Thyroid gland (tissue), 4 donors: Measurements from ENCODE around the gene DALRD3. TPM values are rescaled to one million over a fixed set of nuclear protein-coding genes. Genes with fewer than 3 reads are reported as not detected.
A peak's percentile ranks its signal among the peaks of the same experiment; 100 is the strongest.

Experiments used
- DNase-seq, 2 donors: peaks; one replicate each; pipeline ENCODE4 v3.0.0-alpha.2; 2019
- H3K27ac ChIP-seq, 3 donors: fragments of 200-600 bp; sonication (generic); 1 replicate in 2 of 3; 2 replicates in 1 of 3; pipeline ENCODE4 v1.5.1; 2016 to 2019; ENCODE audit warnings: mild to moderate bottlenecking in 1 of 3, moderate library complexity in 1 of 3
- H3K27me3 ChIP-seq: fragments of 200-600 bp; sonication (generic); one replicate; pipeline ENCODE4 v1.5.1; 2019
- H3K36me3 ChIP-seq, 2 donors: fragments of 200-600 bp; sonication (generic); one replicate each; pipeline ENCODE4 v1.5.1; 2016 to 2019
- H3K4me1 ChIP-seq, 2 donors: fragments of 200-600 bp; sonication (generic); one replicate each; pipeline ENCODE4 v1.5.1; 2017 to 2019
- H3K4me3 ChIP-seq, 3 donors: fragments of 200-600 bp; sonication (generic); replicated peaks in 1 of 3; 1 replicate in 2 of 3; 2 replicates in 1 of 3; pipeline ENCODE4 v1.5.1; 2016; ENCODE audit warnings: mild to moderate bottlenecking in 1 of 3
- H3K9me3 ChIP-seq: fragments of 200-600 bp; sonication (generic); one replicate; pipeline ENCODE4 v1.5.1; 2017
- POLR2A ChIP-seq, 2 donors: fragments of 450-650 bp; IDR thresholded peaks; one replicate each; pipeline ENCODE4 v1.6.1; 2017; ENCODE audit warnings: antibody characterized with exemption in 2 of 2, mild to moderate bottlenecking in 2 of 2, moderate library complexity in 1 of 2
- WGBS, 2 donors: methylation state at CpG; one replicate each; pipeline ENCODE4 v1.1.5; 2017; 5-methylcytosine and 5-hydroxymethylcytosine counted together
- intact Hi-C: fragments of 100-400 bp; cut with DNase I; formaldehyde crosslinking; loops from one replicate; pipeline ENCODE4 v1.15.1; 2023
- total RNA-seq, 4 donors: library from RNA; depleted of rRNA; stranded (reverse); fragments of >200 nt; gene quantifications; one replicate each; pipeline ENCODE4 v1.2.3, GENCODE V29; 2016
- TF ChIP-seq, protein P1 (sequence below), 6 experiments: fragments of 200-600 bp in 3 of 6; fragments of 450-650 bp in 3 of 6; sonication (generic) in 3 of 6; IDR thresholded peaks; one replicate each; pipeline ENCODE4 v1.5.1; 2016 to 2019; ENCODE audit warnings: antibody characterized with exemption in 6 of 6, mild to moderate bottlenecking in 2 of 6, inconsistent platforms in 1 of 6, moderate library complexity in 1 of 6

The DALRD3 gene
- total RNA-seq, 4 donors from 2014 or later = 43.1 to 91.4 (median 60.0) TPM

- no peaks in the 10 kb centered on the region for H3K27me3 ChIP-seq
- TF ChIP-seq, protein P1, sequence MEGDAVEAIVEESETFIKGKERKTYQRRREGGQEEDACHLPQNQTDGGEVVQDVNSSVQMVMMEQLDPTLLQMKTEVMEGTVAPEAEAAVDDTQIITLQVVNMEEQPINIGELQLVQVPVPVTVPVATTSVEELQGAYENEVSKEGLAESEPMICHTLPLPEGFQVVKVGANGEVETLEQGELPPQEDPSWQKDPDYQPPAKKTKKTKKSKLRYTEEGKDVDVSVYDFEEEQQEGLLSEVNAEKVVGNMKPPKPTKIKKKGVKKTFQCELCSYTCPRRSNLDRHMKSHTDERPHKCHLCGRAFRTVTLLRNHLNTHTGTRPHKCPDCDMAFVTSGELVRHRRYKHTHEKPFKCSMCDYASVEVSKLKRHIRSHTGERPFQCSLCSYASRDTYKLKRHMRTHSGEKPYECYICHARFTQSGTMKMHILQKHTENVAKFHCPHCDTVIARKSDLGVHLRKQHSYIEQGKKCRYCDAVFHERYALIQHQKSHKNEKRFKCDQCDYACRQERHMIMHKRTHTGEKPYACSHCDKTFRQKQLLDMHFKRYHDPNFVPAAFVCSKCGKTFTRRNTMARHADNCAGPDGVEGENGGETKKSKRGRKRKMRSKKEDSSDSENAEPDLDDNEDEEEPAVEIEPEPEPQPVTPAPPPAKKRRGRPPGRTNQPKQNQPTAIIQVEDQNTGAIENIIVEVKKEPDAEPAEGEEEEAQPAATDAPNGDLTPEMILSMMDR (IDR thresholded peaks at IDR 0.05) = no peak
- TF ChIP-seq POLR2A (IDR thresholded peaks at IDR 0.05) = no peak
- H3K36me3 ChIP-seq = no peaks in the 10 kb centered on the region
- intact Hi-C loops = no loop called here
- 79 to 97% methylated on average over 2 to 5 of the region's 5 CpGs for WGBS, 2 donors
- peak overlapping the region in 1 of 3 donors; percentile 86 for H3K4me3 ChIP-seq
- peaks cover 18 to 25% of the 10 kb centered on the region in 2 donors for H3K4me1 ChIP-seq
- no peak for DNase-seq
- H3K9me3 ChIP-seq = no peaks in the 10 kb centered on the region
- peak overlapping the region; percentile 96 to 98 (median 96) for H3K27ac ChIP-seq
Measured at GRCh38 chr3:49005998-49006397, 12.4 kb downstream of the DALRD3 start.

DNA sequence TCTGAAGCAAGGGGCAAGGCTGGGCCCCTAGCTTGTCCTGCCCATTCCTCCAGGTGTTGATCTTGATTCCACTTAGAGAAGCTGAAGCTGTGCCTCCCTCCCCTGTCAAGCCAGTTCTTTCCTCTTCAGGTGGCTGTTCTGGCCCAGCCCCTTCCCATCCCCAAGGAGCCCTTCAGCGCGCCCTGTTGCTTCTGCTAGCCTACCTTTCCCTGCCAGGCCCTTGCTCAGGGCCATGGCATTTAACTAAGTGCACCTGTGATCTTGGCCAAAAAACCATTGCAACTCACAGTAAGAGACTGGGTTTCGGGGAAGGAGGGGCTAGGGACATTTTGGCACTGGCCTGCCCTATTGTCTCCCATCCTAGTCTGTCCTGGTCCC lies 13.1 kb downstream of the DALRD3 start:
- no peak for TF ChIP-seq POLR2A (IDR thresholded peaks at IDR 0.05)
- TF ChIP-seq, protein P1 (IDR thresholded peaks at IDR 0.05) = no peak
- no peaks in the 10 kb centered on the region for H3K9me3 ChIP-seq
- no peak overlapping the region for H3K4me3 ChIP-seq
- DNase-seq = peak; percentile 71 to 82
- H3K27ac ChIP-seq = peak overlapping the region; percentile 96 to 98 (median 96)
- intact Hi-C loops = no loop called here
- WGBS, 2 donors = 31 to 62% methylated on average over 3 of the region's 3 CpGs
- no peaks in the 10 kb centered on the region for H3K36me3 ChIP-seq
- peaks cover 18 to 25% of the 10 kb centered on the region in 2 donors for H3K4me1 ChIP-seq
- H3K27me3 ChIP-seq = no peaks in the 10 kb centered on the region

DNA sequence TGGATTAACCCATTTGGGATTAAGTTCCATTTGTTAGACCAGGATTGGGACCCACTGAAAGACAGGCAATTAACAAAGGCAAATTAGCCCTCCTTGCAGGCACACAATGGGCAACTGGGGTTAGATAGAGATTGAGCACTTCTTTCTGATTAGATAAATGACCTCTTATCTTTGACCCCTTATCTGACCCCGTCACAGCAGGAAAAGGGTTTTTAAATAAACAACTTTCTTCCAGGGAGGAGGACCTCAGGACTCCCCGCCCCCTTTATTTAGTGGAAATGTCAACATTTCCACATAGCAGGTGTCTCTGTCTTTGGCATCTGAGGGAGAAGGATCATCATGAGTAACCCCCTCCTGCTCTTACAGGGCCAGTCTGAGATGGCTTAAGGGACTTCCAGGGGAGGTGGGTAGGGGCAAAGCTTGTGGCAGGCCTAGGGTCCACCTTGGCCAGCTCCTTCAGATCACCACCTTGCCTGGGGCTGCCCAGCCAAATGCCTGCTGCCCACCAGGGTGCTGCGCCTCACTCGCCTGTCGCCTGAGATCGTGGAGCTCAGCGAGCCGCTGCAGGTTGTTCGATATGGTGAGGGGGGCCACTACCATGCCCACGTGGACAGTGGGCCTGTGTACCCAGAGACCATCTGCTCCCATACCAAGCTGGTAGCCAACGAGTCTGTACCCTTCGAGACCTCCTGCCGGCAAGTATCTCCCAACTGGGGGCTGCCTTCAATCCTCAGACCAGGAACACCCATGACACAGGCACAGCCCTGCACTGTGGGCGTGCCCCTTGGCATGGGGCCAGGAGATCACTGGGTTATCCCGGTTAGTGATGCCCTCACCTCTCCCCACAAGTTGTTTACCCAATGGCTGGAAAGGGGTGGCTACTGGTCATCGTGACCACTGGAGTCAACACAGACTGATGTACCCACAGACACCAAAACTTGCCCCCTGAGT lies 13.8 kb downstream of the DALRD3 start:
- H3K9me3 ChIP-seq = no peaks in the 10 kb centered on the region
- no peak overlapping the region for H3K4me3 ChIP-seq
- H3K4me1 ChIP-seq = peaks cover 18 to 25% of the 10 kb centered on the region in 2 donors
- peak; percentile 56 to 60 for DNase-seq
- no peaks in the 10 kb centered on the region for H3K27me3 ChIP-seq
- H3K36me3 ChIP-seq = no peaks in the 10 kb centered on the region
- intact Hi-C loops = no loop called here
- no peak for TF ChIP-seq POLR2A (IDR thresholded peaks at IDR 0.05)
- H3K27ac ChIP-seq = peak overlapping the region in 1 of 3 donors; percentile 98
- WGBS, 2 donors = 70 to 87% methylated on average over 3 to 5 of the region's 16 CpGs

DNA sequence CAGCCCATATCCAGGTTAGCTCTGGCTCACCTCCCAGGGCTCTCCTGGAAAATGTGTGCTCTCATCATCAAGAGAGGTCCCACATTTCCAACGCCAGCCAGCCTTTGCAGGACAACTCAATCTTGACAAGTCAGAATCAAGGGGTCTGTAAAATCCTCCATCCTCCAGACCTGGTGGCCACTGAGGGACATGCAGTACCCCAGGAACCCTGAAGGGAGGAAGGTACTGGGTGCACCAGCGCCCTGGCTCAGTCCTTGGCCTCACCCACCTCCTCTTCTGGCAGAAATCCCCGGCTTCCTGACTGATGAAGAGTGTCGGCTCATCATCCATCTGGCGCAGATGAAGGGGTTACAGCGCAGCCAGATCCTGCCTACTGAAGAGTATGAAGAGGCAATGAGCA lies 17.2 kb downstream of the DALRD3 start:
- H3K9me3 ChIP-seq = no peaks in the 10 kb centered on the region
- 90 to 94% methylated on average over 2 to 6 of the region's 6 CpGs for WGBS, 2 donors

GRCh38 chr3:48999085-48999858 lies 19.1 kb downstream of the DALRD3 start:
- Histone ChIP-seq H3K4me3 (no peak overlapping the region), H3K27me3 (no peaks in the 10 kb centered on the region), H3K4me1 (no peaks in the 10 kb centered on the region), H3K27ac (no peak overlapping the region), H3K36me3 (peaks cover 0 to 4% of the 10 kb centered on the region in 2 donors), H3K9me3 (no peaks in the 10 kb centered on the region)
- TF ChIP-seq POLR2A (IDR thresholded peaks at IDR 0.05) = no peak
- TF ChIP-seq, protein P1 (IDR thresholded peaks at IDR 0.05) = no peak
- intact Hi-C loops = no loop called here
- WGBS, 2 donors = 49 to 73% methylated on average over 4 to 8 of the region's 8 CpGs
- no peak for DNase-seq

More for the DNA sequence above, 17.2 kb downstream of the DALRD3 start:
- no peak for DNase-seq
- no peaks in the 10 kb centered on the region for H3K36me3 ChIP-seq
- intact Hi-C loops = no loop called here
- TF ChIP-seq POLR2A (IDR thresholded peaks at IDR 0.05) = no peak
- TF ChIP-seq, protein P1 (IDR thresholded peaks at IDR 0.05) = no peak
- no peak overlapping the region for H3K4me3 ChIP-seq
- H3K4me1 ChIP-seq = peaks cover 7 to 16% of the 10 kb centered on the region in 2 donors
- H3K27ac ChIP-seq = no peak overlapping the region
- no peaks in the 10 kb centered on the region for H3K27me3 ChIP-seq
